GM08714 (cell line): Measurements from ENCODE around the gene MED13L.

ENCODE experiments used
- H3K4me3 ChIP-seq: fragments of 200-500 bp; sonication (Bioruptor generic); 2 replicates; pipeline ENCODE4 v1.5.1; 2014; ENCODE audit warnings: mild to moderate bottlenecking, low read length, inconsistent platforms
- ZNF274 ChIP-seq: IDR thresholded peaks from 2 replicates; pipeline ENCODE4 v1.6.1; 2012; ENCODE audit warnings: mild to moderate bottlenecking, low read depth, low read length

The MED13L gene

DNA sequence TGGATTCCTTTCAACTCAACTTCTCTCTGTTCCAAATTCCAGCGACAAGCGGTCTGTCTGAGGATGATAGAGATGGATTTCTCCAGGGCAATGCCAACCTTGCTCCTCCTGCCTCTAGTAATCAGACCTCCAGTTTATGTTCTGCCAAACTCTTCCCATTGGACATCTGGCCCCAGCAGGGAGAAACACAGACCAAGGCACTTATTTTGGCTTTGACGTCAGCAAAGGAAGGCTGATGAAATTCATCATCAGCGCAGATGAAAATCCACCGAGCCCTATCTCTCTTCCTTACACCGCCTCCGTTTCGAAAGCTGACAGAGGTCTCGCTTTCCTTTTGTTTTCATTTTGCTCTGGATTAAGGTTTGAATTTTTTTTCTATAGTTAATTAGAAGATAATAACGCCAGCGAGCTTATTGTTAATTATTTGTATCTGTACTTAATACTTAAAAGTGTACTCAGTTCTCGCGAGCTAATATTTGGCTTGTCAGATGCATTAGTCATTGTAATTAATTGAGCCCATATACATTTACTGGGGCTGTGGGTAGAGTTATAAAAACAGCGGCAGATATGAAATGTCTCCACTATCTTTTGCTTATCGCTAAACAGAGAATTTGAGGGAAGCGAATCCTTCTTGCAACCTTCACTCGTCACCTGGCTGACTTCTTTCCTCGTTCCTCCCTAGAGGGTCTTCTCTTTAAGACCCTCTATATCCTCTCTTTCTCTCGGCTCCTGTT, 35.9 kb upstream of the MED13L start:
- no peak for TF ChIP-seq ZNF274
- no peak overlapping the region for H3K4me3 ChIP-seq

DNA sequence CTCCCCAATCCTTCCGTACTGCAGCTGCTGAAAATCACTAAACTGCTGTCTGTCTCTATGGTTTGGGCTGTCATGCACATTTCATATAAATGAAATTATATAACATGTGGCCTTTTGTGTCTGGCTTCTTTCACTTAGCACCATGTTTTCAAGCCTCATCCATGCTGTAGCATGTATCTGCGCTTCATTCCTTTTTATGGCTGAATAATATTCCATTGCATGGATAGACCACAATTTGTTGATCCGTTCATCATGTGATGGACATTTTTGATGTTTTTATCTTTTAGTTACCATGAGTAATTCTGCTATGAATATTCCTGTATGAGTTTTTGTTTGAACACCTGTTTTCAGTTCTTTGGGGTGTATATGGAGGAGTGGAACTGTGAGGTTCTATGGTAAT, 32.6 kb upstream of the MED13L start:
- TF ChIP-seq ZNF274: no peak
- H3K4me3 ChIP-seq: no peak overlapping the region

DNA sequence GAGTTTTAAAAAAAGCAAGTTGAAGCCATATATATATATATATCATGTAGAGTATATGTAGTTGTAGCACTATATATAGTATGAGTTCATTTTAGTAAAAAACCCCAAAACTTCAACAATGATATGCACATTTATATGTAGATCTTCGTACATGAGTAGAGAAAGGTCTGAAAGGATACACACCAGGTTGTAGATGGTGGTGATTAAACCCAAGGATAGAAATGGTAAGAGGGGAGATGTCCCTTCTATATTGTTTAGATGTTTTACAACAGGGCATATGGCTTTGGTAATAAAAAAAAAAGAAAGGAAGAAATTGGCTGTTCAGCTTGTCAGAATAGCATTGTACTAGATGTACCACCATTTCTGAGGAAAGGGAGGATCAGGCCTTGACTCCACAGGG, 31.9 kb upstream of the MED13L start:
- TF ChIP-seq ZNF274: no peak
- H3K4me3 ChIP-seq: no peak overlapping the region

DNA sequence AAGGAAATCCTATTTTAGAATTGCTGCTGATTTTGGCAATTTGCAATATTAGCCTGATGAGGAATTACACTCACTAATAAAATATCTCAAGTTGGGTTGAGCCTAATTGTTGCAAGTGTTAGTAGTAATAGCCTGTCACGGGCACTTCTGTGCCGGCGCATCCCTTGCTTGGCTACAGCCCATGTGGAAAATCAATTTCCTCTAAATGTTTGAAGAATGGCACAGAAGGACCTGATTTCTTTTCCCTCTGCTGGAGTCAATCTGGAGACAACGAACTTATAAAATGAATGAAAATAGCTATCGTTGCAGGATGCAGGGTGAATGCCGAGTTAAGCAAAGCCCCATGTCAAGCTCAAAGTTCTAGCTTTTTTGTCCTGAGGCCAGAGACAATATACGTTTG, 31.2 kb upstream of the MED13L start:
- no peak overlapping the region for H3K4me3 ChIP-seq
- no peak for TF ChIP-seq ZNF274

DNA sequence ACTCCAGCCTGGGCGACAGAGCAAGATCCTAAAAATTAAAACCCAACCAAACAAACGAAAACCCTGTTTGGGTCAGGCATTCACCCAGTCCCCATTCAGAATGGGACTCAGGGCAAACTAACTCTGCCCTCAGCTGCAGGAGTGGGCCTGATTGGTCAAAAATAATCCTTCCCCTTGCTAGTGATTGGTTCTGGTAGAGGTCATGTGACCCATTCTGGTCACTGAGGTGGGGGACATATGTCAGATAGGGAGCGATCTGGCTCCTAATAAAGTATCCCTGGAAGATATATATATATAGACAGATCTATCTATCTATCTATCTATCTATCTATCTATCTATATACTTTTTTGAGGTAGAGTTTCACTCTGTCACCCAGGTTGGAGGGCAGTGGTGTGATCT, 29.5 kb upstream of the MED13L start:
- no peak for TF ChIP-seq ZNF274
- no peak overlapping the region for H3K4me3 ChIP-seq

DNA sequence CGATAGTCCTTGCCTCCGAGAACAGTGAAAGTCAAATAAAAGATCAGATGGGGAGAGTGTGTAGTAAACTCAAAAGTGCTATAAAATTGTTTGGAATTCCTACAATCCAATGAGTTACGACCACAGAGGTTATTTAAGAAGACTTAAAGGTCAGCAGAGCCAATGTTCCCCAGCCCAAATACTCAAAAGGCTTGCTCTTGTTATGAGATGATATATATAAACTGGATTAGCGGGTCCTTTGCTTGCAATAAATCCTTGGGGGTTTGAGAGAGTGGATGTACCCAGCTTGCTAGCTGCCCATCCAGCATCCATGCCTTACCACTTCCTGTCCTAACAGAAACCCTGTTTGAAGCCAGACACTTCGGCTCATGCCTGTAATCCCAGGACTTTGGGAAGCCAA, 29.0 kb upstream of the MED13L start:
- H3K4me3 ChIP-seq: no peak overlapping the region
- TF ChIP-seq ZNF274: no peak

DNA sequence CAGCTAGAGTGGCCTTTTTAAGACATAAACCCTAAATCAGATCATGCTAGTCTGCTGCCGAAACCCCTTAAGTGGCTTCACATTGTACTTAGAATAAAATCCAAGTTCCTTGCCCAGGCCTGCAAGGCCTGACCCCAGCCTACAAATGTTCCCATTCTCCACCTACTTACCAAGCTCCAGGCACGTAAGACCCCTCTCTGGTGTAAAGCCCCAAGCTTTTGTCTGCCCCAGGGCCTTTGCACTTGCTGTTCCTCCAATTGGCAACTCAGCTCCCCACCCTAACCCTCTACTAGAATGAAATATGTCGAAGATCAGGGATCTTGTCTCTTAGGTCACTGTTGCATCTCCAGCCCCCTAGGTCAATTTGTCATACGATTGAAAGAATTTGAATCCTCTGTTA, 27.1 kb upstream of the MED13L start:
- H3K4me3 ChIP-seq: no peak overlapping the region
- TF ChIP-seq ZNF274: no peak

DNA sequence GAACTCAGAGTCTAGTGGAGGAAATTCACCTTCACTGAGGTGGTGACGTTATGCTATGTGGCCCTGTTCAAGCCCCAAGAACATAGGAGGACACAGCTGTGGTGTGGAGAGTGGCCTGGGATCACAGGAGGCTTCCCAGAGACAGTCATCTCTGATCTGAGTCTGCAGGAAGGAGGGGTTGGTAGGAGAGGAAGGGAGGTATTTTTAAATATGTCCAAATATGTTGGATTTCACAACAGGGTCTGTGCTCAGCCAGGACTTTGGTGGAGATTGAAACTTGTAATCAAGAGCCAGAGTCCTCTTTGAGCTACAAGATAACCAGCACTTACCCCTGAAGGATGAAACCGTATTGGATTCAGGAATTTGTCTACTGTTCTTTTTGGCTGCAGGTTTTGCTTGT, 26.4 kb upstream of the MED13L start:
- H3K4me3 ChIP-seq: no peak overlapping the region
- TF ChIP-seq ZNF274: no peak

DNA sequence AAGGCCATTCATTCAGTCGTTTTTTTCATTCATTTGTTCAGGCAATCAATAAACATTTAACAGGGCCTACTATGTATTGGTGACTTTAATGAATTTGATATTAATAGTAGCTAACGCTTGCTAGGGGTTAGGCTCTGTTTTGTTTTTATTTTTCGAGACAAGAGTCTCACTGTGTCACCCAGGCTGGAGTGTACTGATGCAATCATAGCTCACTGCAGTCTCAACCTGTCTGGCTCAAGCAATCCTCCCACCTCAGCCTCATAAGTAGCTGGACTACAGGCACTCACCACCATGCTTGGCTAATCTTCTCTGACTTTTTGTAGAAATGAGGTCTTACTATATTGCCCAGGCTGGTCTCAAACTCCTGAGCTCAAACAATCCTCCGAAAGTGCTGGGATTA, 25.6 kb upstream of the MED13L start:
- TF ChIP-seq ZNF274: no peak
- H3K4me3 ChIP-seq: no peak overlapping the region

DNA sequence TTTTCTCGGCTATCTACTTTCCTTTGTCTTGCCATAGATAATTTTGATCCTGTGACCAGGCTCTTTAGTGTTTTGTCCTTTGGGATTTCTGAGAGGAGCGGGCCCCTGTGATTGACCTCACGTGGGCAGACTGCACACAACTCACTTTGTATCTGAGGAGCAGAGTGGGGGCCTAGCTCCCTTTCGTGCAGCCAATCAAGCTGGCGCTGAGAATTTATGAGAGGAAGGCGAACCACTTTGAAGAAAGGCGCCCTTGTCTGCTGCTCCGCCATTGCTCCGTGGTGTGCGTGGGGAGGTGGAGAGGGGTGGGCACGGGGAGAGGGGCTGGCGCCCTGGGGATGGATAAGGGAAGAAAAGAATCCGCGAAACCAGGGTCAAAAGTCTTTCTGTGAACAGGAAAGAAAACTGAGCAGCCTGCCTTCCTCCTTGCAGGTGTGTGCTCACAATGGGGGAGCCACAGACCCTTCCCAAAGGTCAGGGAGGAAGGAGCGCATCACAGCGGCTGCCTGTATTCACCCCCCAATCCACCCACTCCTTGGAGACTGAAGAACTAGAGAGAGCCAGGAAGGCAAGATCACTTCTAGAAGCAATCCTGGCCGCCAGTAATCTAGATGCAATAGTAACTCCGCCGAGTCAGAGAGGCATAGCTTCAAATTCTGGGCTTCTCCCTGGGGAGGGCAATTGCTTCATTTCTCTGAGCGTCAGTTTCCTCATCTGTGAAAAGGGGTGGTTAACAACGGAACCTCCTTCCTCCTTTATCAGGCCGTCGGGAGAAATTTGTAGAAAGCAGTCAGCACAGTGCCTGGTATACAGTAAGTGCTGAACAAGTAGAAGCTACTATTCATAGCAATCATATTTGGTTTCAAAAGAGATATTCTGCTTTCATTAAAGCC, 24.9 kb upstream of the MED13L start:
- TF ChIP-seq ZNF274: no peak
- no peak overlapping the region for H3K4me3 ChIP-seq

DNA sequence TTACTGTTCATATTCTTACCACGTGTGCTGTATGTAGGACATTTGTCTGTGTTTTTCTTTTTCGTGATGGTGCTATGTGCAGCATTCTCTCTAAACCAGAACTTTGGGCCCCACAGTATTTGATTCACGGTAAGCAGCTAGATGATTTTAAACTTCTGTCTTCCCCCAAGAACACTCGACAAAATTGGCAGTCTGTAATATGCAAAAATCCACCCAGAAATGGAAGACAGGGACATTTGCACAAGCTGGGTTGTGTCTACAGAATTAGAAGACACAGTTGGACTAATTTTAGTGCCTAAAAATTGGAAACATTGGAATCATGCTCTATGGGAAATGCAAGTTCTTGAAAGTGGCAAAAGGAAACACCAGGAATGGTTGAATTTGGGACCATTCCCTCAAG, 24.1 kb upstream of the MED13L start:
- no peak for TF ChIP-seq ZNF274
- no peak overlapping the region for H3K4me3 ChIP-seq

DNA sequence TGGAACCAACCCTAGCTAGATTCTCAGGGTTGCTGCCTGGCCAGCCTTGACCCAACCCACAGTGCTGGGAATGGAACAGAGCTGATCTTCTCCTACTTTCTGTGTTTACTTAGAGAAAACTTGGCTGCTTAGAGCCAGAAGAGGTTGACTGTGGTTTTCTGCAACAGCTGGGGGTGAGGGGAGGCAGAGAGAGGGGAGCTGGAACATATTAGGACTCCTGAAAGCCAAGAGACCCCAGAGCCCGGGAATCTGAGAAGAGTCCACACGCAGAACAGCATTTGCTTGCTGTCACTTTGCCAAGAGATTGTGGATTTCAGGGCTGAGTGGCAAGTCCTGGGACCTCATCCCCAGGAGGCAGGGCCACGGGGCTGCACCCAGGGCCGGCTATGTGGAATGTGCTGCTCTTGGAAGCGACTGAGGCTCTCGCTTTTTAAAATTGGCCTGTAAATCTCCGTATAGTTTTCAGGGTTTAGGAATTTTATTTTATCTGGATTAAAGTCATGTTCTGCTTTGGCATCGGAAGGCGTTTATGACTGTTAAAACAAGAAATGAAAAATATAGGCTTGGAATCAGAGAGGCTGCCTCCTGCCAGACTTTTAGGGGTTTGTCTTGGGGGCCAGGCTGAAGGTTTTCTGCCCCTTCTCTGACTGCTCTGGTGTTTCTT, 22.3 kb upstream of the MED13L start:
- no peak for TF ChIP-seq ZNF274
- H3K4me3 ChIP-seq: no peak overlapping the region

DNA sequence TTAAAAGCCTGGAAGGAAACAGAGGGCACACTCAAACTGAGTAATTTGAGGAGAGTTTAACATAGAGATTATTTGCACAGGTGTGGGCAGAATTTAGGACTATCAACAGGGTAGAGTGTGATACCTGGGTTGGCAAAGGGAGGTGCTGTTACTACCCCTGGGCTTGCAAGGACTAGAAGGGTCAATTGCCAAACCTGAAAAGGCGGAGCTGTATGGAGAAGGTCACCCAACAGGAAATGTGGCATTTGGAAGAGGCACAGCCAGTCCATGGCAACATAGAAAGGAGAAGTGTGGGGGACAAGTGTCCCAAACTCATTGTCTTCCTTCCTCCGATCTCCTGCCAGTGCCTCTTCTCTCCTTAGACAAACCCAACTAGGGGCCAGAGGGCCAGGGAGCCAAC, 21.6 kb upstream of the MED13L start:
- no peak for TF ChIP-seq ZNF274
- no peak overlapping the region for H3K4me3 ChIP-seq

DNA sequence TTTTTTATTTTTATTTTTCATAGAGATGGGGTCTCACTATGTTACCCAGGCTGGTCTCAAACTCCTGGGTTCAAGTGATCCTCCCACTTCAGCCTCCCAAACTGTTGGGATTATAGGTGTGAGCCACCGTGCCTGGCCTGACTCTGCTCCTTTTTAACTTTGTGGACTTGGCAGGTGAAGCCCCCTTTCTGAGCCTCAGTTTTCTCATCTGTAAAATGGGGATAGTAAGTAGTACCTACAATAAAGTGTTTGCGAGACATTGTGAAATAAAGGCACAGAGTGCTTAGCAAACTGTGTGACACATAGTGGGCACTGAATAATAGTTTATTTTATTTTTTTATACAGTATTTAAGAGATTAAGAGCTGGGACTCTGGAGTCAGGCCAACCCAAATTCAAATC, 21.1 kb upstream of the MED13L start:
- no peak for TF ChIP-seq ZNF274
- no peak overlapping the region for H3K4me3 ChIP-seq
